ENCODE results near the gene CCDC195. TPM values are rescaled to one million over a fixed set of nuclear protein-coding genes. Genes with fewer than 3 reads are reported as not detected.
"Not testable (repeated sequence)": the region's sequence is repeated elsewhere in the genome, so short reads cannot be mapped to it uniquely, and the experiment has no call there.

Gene CCDC195
- total RNA-seq, 1 experiment from 2014 or later: not detected

- in situ Hi-C loops (cut with HindIII; ENCODE audit: low pct_unique_long_range_greater_than_20kb, low sequenced_read_pairs): no loop called here
- DNase-seq (ENCODE audit: low read depth): no peak
Measured at GRCh38 chr2:224709301-224709700, 6.9 kb downstream of the CCDC195 start.

GRCh38 chr2:224694502-224694901, 21.7 kb downstream of the CCDC195 start:
- in situ Hi-C loops (cut with HindIII; ENCODE audit: low pct_unique_long_range_greater_than_20kb, low sequenced_read_pairs): no loop called here
- DNase-seq (ENCODE audit: low read depth): no peak

DNA sequence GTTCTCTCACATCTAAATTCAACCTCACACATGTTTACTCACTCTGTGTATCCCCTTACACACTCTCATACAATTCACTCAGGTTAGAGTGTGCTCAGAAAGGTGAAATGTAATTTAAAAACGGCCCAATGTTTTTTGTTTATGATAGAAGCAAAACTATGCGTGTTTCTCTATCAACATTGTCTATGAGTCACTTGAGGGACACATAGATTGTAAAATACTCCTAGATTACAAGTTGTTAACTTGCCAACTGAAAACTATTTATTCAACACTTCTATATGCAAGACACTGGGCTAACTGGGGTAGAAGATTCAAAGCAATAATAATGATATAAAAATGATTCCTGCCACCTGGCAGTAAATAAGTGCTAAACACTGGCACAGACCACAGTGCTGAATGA, 24.6 kb downstream of the CCDC195 start:
- DNase-seq (ENCODE audit: low read depth): no peak

GRCh38 chr2:224690868-224691267, 25.3 kb downstream of the CCDC195 start:
- no peak for DNase-seq (ENCODE audit: low read depth)
- in situ Hi-C loops (cut with HindIII; ENCODE audit: low pct_unique_long_range_greater_than_20kb, low sequenced_read_pairs): no loop called here

More for the DNA sequence above, 24.6 kb downstream of the CCDC195 start:
- in situ Hi-C loops (cut with HindIII; ENCODE audit: low pct_unique_long_range_greater_than_20kb, low sequenced_read_pairs): no loop called here

DNA sequence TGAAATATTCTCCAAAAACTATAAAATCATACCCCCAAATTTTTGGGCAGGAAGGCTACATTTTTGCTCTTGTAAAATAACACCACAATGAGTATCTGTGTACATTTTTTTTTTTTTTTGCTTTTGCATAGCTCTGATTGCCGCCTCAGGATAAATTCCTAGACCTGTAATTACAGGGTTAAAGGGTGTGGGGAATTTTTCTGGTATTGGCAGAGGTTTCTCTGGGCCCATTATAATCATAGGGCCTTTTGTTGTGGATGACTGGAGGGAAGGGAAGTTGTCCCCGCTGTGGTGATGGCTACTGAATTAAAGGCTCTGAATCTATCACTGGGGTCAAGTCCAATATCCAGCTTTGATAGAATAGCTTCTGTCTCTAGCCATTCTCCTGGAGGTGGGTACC, 26.6 kb downstream of the CCDC195 start:
- in situ Hi-C loops (cut with HindIII; ENCODE audit: low pct_unique_long_range_greater_than_20kb, low sequenced_read_pairs): no loop called here
- DNase-seq (ENCODE audit: low read depth): no peak

- DNase-seq (ENCODE audit: low read depth): no peak
- in situ Hi-C loops (cut with HindIII; ENCODE audit: low pct_unique_long_range_greater_than_20kb, low sequenced_read_pairs): no loop called here
Measured at GRCh38 chr2:224688997-224689396, 27.2 kb downstream of the CCDC195 start.

GRCh38 chr2:224687156-224687555, 29.0 kb downstream of the CCDC195 start:
- DNase-seq (ENCODE audit: low read depth): no peak
- in situ Hi-C loops (cut with HindIII; ENCODE audit: low pct_unique_long_range_greater_than_20kb, low sequenced_read_pairs): no loop called here

- no peak for DNase-seq (ENCODE audit: low read depth)
- in situ Hi-C loops (cut with HindIII; ENCODE audit: low pct_unique_long_range_greater_than_20kb, low sequenced_read_pairs): no loop called here
Measured at GRCh38 chr2:224685121-224685520, 31.0 kb downstream of the CCDC195 start.

GRCh38 chr2:224682134-224682533, 34.0 kb downstream of the CCDC195 start:
- in situ Hi-C loops (cut with HindIII; ENCODE audit: low pct_unique_long_range_greater_than_20kb, low sequenced_read_pairs): no loop called here
- no peak for DNase-seq (ENCODE audit: low read depth)

GRCh38 chr2:224671731-224672130, 44.4 kb downstream of the CCDC195 start:
- no peak for DNase-seq (ENCODE audit: low read depth)
- in situ Hi-C loops (cut with HindIII; ENCODE audit: low pct_unique_long_range_greater_than_20kb, low sequenced_read_pairs): no loop called here

GRCh38 chr2:224670203-224670602, 46.0 kb downstream of the CCDC195 start:
- no peak for DNase-seq (ENCODE audit: low read depth)
- in situ Hi-C loops (cut with HindIII; ENCODE audit: low pct_unique_long_range_greater_than_20kb, low sequenced_read_pairs): no loop called here

DNA sequence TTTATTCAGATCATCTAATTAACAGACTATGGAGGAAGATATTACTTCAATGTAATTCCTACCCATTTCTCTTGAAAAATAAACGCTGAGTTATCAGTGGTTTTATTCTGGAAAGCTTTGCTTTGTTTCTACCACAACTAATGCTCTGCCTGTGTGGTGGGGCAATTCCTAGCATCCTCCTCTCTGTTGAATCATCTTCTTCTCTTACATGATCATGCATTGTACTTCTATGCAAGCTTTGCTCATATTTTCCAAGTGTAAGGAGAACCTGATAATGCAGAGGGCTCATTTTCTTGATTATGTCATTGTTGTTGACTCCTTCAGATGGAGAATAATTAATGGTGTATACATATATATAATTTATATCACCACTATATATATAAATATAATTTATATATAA, 46.7 kb downstream of the CCDC195 start:
- in situ Hi-C loops (cut with HindIII; ENCODE audit: low pct_unique_long_range_greater_than_20kb, low sequenced_read_pairs): no loop called here
- no peak for DNase-seq (ENCODE audit: low read depth)

GRCh38 chr2:224668123-224668909, 47.8 kb downstream of the CCDC195 start:
- in situ Hi-C loops (cut with HindIII; ENCODE audit: low pct_unique_long_range_greater_than_20kb, low sequenced_read_pairs): no loop called here
- no peak for DNase-seq (ENCODE audit: low read depth)

DNA sequence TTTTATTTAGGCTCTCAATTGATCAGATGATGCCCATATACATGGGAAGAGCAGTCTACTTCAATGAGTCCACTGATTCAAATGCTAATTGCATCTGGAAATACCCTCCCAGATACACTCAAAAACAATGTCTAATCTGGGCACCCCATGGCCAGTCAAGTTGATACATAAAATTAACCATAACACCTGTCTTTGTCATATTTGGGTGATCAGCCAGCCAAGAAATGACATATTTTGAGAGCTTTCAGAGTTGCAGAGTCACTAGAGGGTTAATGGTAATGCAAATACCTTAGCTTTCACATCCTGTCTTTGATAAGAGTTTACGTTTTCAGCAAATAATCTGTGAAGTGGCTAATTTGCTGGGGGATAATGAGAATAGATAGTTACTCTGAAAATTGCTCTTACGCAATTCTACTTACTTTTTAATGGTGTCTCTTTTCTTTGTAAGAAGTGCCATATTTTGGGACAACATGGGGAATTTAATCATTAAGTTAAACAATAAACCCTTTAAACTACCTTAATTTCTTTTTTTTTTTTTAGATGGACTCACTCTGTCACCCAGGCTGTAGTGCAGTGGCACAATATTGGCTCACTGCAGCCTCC, 49.1 kb downstream of the CCDC195 start:
- in situ Hi-C loops (cut with HindIII; ENCODE audit: low pct_unique_long_range_greater_than_20kb, low sequenced_read_pairs): no loop called here
- no peak for DNase-seq (ENCODE audit: low read depth)

GRCh38 chr2:224663322-224663721, 52.8 kb downstream of the CCDC195 start:
- DNase-seq (ENCODE audit: low read depth); in situ Hi-C loops (cut with HindIII; ENCODE audit: low pct_unique_long_range_greater_than_20kb, low sequenced_read_pairs): not testable (repeated sequence)

- DNase-seq (ENCODE audit: low read depth); in situ Hi-C loops (cut with HindIII; ENCODE audit: low pct_unique_long_range_greater_than_20kb, low sequenced_read_pairs): not testable (repeated sequence)
Measured at GRCh38 chr2:224661708-224662107, 54.5 kb downstream of the CCDC195 start.

DNA sequence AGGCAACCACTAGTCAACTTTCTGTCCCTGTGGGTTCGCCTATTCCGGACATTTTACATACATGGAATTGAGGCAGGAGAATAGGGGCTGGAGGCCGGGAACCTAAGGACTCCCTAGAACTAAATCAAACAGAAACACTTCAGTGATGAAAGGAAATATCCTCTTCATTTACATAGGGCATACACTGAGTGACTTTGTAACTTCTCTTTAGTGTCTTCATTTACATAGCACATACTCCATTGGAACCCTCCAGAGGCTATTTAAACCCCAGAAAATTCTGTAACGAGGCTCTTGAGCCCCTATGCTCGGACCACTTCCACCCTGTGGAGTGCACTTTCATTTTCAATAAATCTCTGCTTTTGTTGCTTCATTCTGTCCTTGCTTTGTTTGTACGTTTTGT, 56.5 kb downstream of the CCDC195 start:
- DNase-seq (ENCODE audit: low read depth): no peak
- in situ Hi-C loops (cut with HindIII; ENCODE audit: low pct_unique_long_range_greater_than_20kb, low sequenced_read_pairs): no loop called here

DNA sequence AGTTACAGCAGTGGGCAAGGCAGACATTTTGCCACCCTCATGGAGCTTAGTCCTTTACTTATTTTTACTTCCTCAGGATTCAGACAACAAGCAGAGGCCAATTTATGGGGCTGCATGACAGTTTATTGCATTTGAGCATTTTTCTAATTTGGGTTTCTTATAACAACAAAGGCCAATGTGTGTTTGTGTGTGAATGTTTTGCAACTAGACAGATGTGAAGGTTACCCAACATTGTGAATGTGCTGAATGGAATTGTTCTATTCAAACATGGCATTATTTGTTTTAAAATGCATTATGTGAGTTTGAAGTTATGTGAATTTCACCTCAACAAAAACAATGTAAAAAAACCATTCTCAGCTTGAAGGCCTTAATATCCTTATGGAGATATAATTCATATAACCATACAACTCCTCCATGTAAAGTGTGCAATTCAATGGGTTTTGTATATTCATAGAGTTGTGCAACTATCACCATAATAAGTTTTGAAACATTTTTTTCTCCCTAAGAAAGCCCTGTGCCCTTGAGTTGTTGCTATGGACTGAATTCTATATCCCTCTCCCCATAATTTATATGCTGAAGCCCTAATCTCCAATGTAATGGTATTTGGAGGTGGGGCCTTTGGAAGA, 57.3 kb downstream of the CCDC195 start:
- no peak for DNase-seq (ENCODE audit: low read depth)
- in situ Hi-C loops (cut with HindIII; ENCODE audit: low pct_unique_long_range_greater_than_20kb, low sequenced_read_pairs): no loop called here

DNA sequence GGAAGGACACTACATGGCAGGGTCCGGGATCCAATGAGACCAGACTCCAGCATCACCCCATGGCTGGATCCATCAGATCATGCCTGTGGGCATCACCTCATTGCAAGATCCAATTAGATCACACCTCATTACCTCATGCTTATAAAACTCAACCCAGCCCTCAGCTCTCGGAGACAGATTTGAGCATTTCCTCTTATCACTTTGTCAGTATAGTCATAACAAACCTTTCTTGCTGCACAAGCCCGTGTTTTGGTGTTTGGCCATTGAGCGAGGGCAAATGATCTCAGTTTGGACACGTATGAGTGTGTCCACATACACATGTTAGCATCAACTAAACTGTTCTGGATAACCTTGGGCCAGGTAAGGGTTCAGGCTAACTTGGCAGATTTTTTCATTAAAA, 58.8 kb downstream of the CCDC195 start:
- no peak for DNase-seq (ENCODE audit: low read depth)
- in situ Hi-C loops (cut with HindIII; ENCODE audit: low pct_unique_long_range_greater_than_20kb, low sequenced_read_pairs): no loop called here

Measured in Caki2 (cell line).